ENCODE measurements around the gene UBAP1L. TPM values are rescaled to one million over a fixed set of nuclear protein-coding genes. Genes with fewer than 3 reads are reported as not detected.

UBAP1L gene
- total RNA-seq, 2 experiments from 2014 or later: 3.3 to 4.7 TPM

DNA sequence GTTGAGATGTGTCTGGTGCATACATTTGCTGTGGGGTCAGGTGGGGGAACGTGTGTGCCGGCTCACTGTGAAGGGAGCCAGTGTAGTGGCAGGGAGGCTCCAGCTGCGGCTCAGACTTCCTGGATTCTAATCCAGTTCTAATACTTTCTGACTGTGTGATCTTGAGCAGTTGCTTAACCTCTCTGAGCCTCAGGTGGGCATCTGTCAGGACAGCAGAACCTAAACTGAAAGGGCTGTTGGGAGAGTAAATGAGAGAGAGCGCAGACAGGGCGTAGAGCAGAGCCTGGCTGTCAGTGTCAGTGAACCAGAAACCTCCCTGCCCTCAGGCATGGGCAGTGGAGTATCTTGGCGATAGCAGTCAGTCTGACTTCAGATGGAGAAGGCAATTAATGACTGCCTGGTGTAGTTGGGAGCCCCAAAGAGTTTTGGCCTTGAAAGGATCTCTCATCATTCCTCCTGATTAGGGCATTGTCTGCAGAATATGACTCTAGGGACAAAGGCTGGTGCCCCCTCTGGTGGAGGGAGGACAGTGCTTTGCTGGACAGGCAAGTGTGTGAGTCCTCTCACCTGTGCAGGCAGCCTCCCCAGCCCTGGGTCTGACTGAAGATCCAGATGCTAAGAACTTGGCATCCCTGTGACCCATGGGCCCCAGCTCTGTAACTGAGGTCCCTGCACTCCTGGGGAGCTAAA lies 28.9 kb downstream of the UBAP1L start:
- DNase-seq (peak; percentile 48), ATAC-seq (peak; percentile 52)
- Mint-ChIP-seq H3K36me3 (no peaks in the 10 kb centered on the region), H3K4me3 (no peak overlapping the region), H3K27ac (no peak overlapping the region), H3K9me3 (ENCODE audit: low read depth) (no peaks in the 10 kb centered on the region), H3K27me3 (peaks cover 26% of the 10 kb centered on the region), H3K4me1 (peaks cover 19% of the 10 kb centered on the region)
- CTCF ChIA-PET: interaction anchor here (1.0 to 1.5 kb wide), 3 partner anchors 28 to 38 kb away, joined by 3 to 4 read pairs (median 3); partner anchors contain the start of gene UBAP1L

GRCh38 chr15:65085207-65085753 lies 29.7 kb downstream of the UBAP1L start:
- Mint-ChIP-seq H3K9me3 (ENCODE audit: low read depth) (no peaks in the 10 kb centered on the region), H3K4me3 (no peak overlapping the region), H3K27ac (no peak overlapping the region), H3K36me3 (no peaks in the 10 kb centered on the region), H3K27me3 (peaks cover 32% of the 10 kb centered on the region), H3K4me1 (peaks cover 19% of the 10 kb centered on the region)
- DNase-seq: no peak
- CTCF ChIA-PET: interaction anchor here (0.9 to 1.6 kb wide), 6 partner anchors 13 to 213 kb away, joined by 3 to 4 read pairs (median 3); no protein-coding TSS in a partner anchor
- ATAC-seq: no peak

GRCh38 chr15:65084500-65085206 lies 30.3 kb downstream of the UBAP1L start:
- CTCF ChIA-PET: interaction anchor here (0.9 to 1.6 kb wide), 6 partner anchors 12 to 213 kb away, joined by 3 to 4 read pairs (median 3); no protein-coding TSS in a partner anchor
- peaks cover 35% of the 10 kb centered on the region for H3K27me3 Mint-ChIP-seq
- no peak overlapping the region for H3K4me3 Mint-ChIP-seq
- DNase-seq (no peak), ATAC-seq (no peak)
- no peaks in the 10 kb centered on the region for H3K36me3 Mint-ChIP-seq
- H3K9me3 Mint-ChIP-seq (ENCODE audit: low read depth): no peaks in the 10 kb centered on the region
- peaks cover 19% of the 10 kb centered on the region for H3K4me1 Mint-ChIP-seq
- no peak overlapping the region for H3K27ac Mint-ChIP-seq

DNA sequence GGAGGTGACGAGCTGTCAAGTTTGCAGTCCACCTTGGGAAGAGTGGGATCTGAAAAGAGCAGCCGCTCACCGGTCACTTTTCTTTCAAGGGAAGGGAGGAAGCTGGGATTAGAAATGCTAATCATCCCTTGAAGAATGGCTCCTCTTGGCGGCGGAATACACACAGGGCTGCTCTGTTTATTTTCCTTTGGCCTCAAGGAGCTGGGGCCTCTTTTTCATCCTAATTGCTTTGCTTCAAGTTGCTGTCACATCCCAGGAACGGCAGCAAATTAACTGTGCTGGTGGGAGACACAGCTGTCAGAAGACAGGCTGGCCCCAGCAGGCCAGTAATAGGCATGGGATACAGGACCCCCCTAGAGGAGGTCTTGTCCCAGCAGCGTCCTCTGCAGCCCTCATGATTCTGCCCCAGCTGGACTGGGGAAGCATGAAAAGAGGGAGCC lies 31.7 kb downstream of the UBAP1L start:
- H3K27me3 Mint-ChIP-seq: peaks cover 45% of the 10 kb centered on the region
- CTCF ChIA-PET: interaction anchor here (0.7 to 1.7 kb wide), 4 partner anchors 18 to 352 kb away, joined by 3 read pairs; no protein-coding TSS in a partner anchor
- H3K36me3 Mint-ChIP-seq: no peaks in the 10 kb centered on the region
- DNase-seq (no peak), ATAC-seq (no peak)
- no peak overlapping the region for H3K27ac Mint-ChIP-seq
- no peaks in the 10 kb centered on the region for H3K9me3 Mint-ChIP-seq (ENCODE audit: low read depth)
- no peak overlapping the region for H3K4me3 Mint-ChIP-seq
- H3K4me1 Mint-ChIP-seq: peaks cover 19% of the 10 kb centered on the region

- H3K9me3 Mint-ChIP-seq (ENCODE audit: low read depth): no peaks in the 10 kb centered on the region
- DNase-seq (peak; percentile 56), ATAC-seq (peak; percentile 82)
- CTCF ChIA-PET: interaction anchor here (0.7 to 1.7 kb wide), 4 partner anchors 19 to 351 kb away, joined by 3 read pairs; no protein-coding TSS in a partner anchor
- peaks cover 22% of the 10 kb centered on the region for H3K4me1 Mint-ChIP-seq
- H3K36me3 Mint-ChIP-seq: no peaks in the 10 kb centered on the region
- peaks cover 53% of the 10 kb centered on the region for H3K27me3 Mint-ChIP-seq
- no peak overlapping the region for H3K27ac Mint-ChIP-seq
- H3K4me3 Mint-ChIP-seq: no peak overlapping the region
Measured at GRCh38 chr15:65082303-65082953, 32.6 kb downstream of the UBAP1L start.

- Mint-ChIP-seq H3K36me3 (no peaks in the 10 kb centered on the region), H3K27me3 (peaks cover 53% of the 10 kb centered on the region), H3K4me1 (peaks cover 22% of the 10 kb centered on the region), H3K9me3 (ENCODE audit: low read depth) (no peaks in the 10 kb centered on the region), H3K4me3 (no peak overlapping the region), H3K27ac (no peak overlapping the region)
- CTCF ChIA-PET: interaction anchor here (1.0 to 1.7 kb wide), 3 partner anchors 27 to 48 kb away, joined by 3 to 5 read pairs (median 4); no protein-coding TSS in a partner anchor
- ATAC-seq (no peak), DNase-seq (no peak)
Measured at GRCh38 chr15:65081758-65082157, 33.2 kb downstream of the UBAP1L start.

GRCh38 chr15:65081270-65081669 lies 33.7 kb downstream of the UBAP1L start:
- no peak overlapping the region for H3K4me3 Mint-ChIP-seq

DNA sequence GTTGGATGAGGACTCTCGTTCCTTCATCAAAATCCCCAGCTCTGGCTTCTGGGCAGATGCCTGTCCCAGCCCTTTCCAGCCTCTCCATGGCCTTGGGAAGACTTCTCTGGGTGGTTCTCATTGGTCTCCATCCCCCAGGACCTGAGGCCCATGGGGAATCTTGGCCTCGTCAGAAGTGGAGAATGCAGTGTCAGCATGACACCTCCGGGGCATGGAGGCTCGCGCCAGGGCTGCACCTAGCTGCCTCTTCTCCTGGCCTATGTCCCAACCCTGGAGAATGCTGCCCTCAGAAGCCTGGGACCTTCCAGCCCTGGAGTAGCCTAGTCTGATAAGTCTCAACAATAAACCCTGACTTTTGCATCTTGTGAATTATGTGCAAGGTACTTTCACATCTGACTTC lies 35.4 kb downstream of the UBAP1L start:
- no peak overlapping the region for H3K4me3 Mint-ChIP-seq
- H3K27ac Mint-ChIP-seq: no peak overlapping the region
- ATAC-seq (no peak), DNase-seq (no peak)
- CTCF ChIA-PET: interaction anchor here (1.5 to 2.0 kb wide), 3 partner anchors 22 to 256 kb away, joined by 4 read pairs; no protein-coding TSS in a partner anchor
- H3K36me3 Mint-ChIP-seq: no peaks in the 10 kb centered on the region
- peaks cover 16% of the 10 kb centered on the region for H3K4me1 Mint-ChIP-seq
- peaks cover 55% of the 10 kb centered on the region for H3K27me3 Mint-ChIP-seq
- no peaks in the 10 kb centered on the region for H3K9me3 Mint-ChIP-seq (ENCODE audit: low read depth)

More at GRCh38 chr15:65081270-65081669, 33.7 kb downstream of the UBAP1L start:
- Mint-ChIP-seq H3K36me3 (no peaks in the 10 kb centered on the region), H3K4me1 (peaks cover 24% of the 10 kb centered on the region), H3K9me3 (ENCODE audit: low read depth) (no peaks in the 10 kb centered on the region), H3K27me3 (peaks cover 55% of the 10 kb centered on the region), H3K27ac (no peak overlapping the region)
- CTCF ChIA-PET: interaction anchor here (1.0 to 1.3 kb wide), 2 partner anchors 27 to 48 kb away, joined by 4 to 5 read pairs; no protein-coding TSS in a partner anchor
- no peak for ATAC-seq
- no peak for DNase-seq

- Mint-ChIP-seq H3K27me3 (peaks cover 43% of the 10 kb centered on the region), H3K27ac (no peak overlapping the region), H3K36me3 (no peaks in the 10 kb centered on the region), H3K9me3 (ENCODE audit: low read depth) (no peaks in the 10 kb centered on the region), H3K4me1 (peaks cover 14% of the 10 kb centered on the region), H3K4me3 (no peak overlapping the region)
- ATAC-seq (peak; percentile 60), DNase-seq (peak; percentile 60)
- CTCF ChIA-PET: interaction anchor here (0.7 to 3.6 kb wide), 10 partner anchors 9 to 350 kb away, joined by 3 to 17 read pairs (median 4); no protein-coding TSS in a partner anchor
Measured at GRCh38 chr15:65077981-65078352, 37.0 kb downstream of the UBAP1L start.

DNA sequence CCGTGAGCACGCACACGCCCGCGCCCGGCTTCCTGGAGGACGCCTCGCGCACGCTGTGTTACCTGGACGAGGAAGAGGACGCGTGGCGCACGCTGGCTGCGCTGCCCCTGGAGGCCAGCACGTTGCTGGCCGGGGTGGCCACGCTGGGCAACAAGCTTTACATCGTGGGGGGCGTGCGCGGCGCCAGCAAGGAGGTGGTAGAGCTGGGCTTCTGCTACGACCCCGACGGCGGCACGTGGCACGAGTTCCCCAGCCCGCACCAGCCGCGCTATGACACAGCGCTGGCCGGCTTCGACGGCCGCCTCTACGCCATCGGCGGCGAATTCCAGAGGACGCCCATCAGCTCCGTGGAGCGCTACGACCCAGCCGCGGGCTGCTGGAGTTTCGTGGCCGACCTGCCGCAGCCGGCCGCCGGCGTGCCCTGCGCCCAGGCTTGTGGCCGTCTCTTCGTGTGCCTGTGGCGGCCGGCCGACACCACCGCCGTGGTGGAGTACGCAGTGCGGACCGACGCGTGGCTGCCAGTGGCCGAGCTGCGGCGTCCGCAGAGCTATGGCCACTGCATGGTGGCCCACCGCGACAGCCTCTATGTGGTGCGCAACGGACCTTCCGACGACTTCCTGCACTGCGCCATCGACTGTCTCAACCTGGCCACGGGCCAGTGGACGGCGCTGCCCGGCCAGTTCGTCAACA lies 37.6 kb downstream of the UBAP1L start:
- peaks cover 9% of the 10 kb centered on the region for H3K4me1 Mint-ChIP-seq
- no peaks in the 10 kb centered on the region for H3K9me3 Mint-ChIP-seq (ENCODE audit: low read depth)
- ATAC-seq (no peak), DNase-seq (no peak)
- CTCF ChIA-PET: interaction anchor here (0.6 to 3.6 kb wide), 6 partner anchors 8 to 461 kb away, joined by 3 to 17 read pairs (median 4); no protein-coding TSS in a partner anchor
- peaks cover 38% of the 10 kb centered on the region for H3K27me3 Mint-ChIP-seq
- no peaks in the 10 kb centered on the region for H3K36me3 Mint-ChIP-seq
- no peak overlapping the region for H3K27ac Mint-ChIP-seq
- no peak overlapping the region for H3K4me3 Mint-ChIP-seq

DNA sequence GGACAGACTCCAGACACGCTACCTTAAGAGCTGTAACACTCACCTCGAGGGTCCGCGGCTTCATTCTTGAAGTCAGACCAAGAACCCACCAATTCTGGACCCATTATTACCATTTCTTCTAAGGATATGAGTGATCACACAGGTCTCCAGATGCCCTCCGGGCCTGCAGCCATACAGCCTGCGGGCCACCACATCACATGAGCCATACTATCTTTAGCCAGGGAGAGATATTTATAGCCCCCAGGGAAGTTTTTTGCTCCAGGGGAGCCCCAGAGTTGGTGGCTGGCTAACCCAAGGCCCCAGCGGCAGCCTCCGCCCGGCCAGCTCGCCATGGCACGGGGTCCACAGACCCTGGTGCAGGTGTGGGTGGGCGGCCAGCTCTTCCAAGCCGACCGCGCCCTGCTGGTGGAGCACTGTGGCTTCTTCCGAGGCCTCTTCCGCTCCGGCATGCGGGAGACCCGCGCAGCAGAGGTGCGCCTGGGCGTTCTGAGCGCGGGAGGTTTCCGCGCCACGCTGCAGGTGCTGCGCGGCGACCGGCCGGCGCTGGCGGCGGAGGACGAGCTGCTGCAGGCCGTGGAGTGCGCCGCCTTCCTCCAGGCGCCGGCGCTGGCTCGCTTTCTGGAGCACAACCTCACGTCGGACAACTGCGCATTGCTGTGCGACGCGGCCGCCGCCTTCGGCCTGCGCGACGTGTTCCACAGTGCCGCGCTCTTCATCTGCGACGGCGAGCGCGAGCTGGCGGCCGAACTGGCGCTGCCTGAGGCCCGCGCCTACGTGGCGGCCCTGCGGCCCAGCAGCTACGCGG lies 38.3 kb downstream of the UBAP1L start, which contains the start of gene KBTBD13:
KBTBD13 (plus strand) TSS at position 261 of the 805 bp plus-strand sequence; CDS start at position 331, 70 bp downstream.
- H3K4me1 Mint-ChIP-seq: peaks cover 5% of the 10 kb centered on the region
- no peaks in the 10 kb centered on the region for H3K36me3 Mint-ChIP-seq
- H3K27me3 Mint-ChIP-seq: peaks cover 32% of the 10 kb centered on the region
- CTCF ChIA-PET: interaction anchor here (0.6 to 3.6 kb wide), 4 partner anchors 7 to 163 kb away, joined by 3 to 17 read pairs (median 6); no protein-coding TSS in a partner anchor
- no peaks in the 10 kb centered on the region for H3K9me3 Mint-ChIP-seq (ENCODE audit: low read depth)
- H3K4me3 Mint-ChIP-seq: no peak within 1 kb of the TSS
- no peak for ATAC-seq
- DNase-seq: no peak
- H3K27ac Mint-ChIP-seq: no peak within 1 kb of the TSS

All from activated CD8-positive, alpha-beta memory T cell treated with anti-CD3 and anti-CD28 coated beads, Interleukin-2, amount 10 ng/mL, durations not matched to agents 7 days and 5 days (primary cell).